Activated CD4-positive, alpha-beta T cell treated with anti-CD3 and anti-CD28 coated beads, Interleukin-2, Interleukin-6, amounts not matched to agents 100 ng/mL and 50 ng/mL, durations not matched to agents 16 hours and 8 hours (primary cell): Measurements from ENCODE around the gene DYRK1B.

ENCODE experiments used
- DNase-seq: peaks from one replicate; pipeline ENCODE4 v3.0.0-alpha.2; 2020

Gene DYRK1B

DNA sequence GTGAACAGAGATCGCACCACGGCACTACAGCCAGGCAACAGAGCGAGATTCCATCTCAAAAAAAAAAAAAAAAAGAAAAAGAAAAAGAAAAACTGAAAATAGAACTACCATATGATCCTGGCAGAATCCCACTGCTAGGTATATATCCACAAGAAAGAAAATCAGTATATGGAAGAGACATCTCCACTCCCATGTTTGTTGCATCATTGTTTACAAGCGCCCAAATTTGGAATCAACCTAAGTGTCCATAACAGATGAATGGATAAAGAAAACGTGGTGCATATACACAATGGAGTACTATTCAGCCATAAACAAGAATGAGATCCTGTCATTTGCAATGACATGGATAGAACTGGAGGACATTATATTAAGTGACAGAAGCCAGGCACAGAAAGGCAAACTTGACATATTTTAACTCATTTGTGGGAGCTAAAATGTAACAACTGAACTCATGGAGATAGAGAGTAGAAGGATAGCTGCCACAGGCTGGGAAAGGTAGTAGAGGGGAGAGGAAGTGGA, 26.1 kb downstream of the DYRK1B start:
- DNase-seq = no peak

DNA sequence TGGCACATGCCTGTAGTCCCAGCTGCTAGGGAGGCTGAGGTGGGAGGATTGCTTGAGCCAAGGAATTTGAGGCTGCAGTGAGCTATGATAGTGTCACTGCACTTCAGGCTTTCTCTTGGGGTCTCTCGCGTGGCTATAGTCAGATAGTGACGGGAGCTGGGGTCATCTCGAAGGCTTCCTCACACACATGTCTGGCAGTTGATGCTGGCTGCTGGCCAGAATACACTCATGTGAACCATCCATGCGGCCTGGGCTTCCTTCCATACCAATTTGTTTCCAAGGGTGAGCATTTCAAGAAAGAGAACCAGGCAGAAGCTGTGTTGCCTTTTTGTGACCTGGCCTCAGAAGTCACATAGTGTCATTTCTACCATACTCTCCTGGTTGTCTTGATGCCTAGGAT, 28.9 kb downstream of the DYRK1B start:
- no peak for DNase-seq

GRCh38 chr19:39802958-39803357, 31.0 kb downstream of the DYRK1B start:
- DNase-seq = no peak

- no peak for DNase-seq
Measured at GRCh38 chr19:39797083-39797482, 36.9 kb downstream of the DYRK1B start.

DNA sequence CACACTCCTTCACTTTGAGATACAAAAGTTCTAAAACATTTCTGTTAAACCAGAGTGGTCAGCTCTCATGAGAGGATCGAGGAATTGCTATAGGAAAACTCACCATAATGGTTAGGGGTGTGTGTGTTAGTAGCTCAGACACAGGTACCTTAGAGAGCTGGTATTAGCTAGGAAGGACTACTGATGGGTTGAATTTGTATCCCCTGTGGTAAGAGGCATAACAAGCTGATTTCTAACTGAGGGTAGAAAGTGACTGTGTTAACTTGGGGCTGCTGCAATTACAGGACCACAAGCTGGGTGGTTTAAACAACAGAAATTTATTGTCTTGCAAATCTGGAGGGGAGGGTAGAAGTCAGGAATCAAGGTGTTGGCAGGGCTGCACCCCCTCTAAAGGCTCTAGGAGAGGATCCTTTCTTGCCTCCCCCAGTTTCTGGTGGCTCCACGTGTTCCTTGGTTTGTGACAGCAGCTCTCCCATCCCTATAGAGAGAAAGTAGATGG, 37.9 kb downstream of the DYRK1B start:
- DNase-seq = no peak

- peak; percentile 40 for DNase-seq
Measured at GRCh38 chr19:39795001-39795400, 39.0 kb downstream of the DYRK1B start.

GRCh38 chr19:39792999-39793546, 40.9 kb downstream of the DYRK1B start:
- peak; percentile 79 for DNase-seq

- no peak for DNase-seq
Measured at GRCh38 chr19:39788244-39788643, 45.7 kb downstream of the DYRK1B start.

DNA sequence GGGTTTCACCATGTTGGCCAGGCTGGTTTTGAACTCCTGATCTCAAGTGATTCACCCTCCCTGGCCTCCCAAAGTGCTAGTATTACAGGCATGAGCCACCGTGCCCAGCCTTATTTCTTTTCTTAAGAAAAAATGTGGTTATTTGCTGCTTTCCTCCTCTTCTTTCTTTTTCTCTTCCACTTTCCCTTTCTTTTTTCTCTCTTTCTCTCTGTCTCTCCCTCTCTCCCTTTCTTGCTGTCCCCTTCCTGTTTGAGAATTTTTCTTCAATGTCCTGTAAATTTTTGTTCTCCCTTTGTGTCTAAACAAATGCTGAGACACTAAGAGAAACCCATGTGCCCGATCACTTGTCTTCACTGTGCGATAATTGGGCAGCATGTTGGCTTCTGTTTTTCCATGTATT, 53.1 kb downstream of the DYRK1B start:
- no peak for DNase-seq

GRCh38 chr19:39778763-39779162, 55.2 kb downstream of the DYRK1B start, which contains the start of gene LEUTX:
TSS of gene LEUTX (plus strand) at chr19:39778854. CDS start at chr19:39778921, 67 bp downstream.
- peak; percentile 87 for DNase-seq
